A673 (cell line): Measurements from ENCODE around the gene PGRMC2. TPM values are rescaled to one million over a fixed set of nuclear protein-coding genes. Genes with fewer than 3 reads are reported as not detected.
"Not testable (repeated sequence)": the region's sequence is repeated elsewhere in the genome, so short reads cannot be mapped to it uniquely, and the experiment has no call there.

Experiments
- BruUV-seq: library from RNA; stranded (reverse); fragments of 400-500 nt; replicated peaks from 2 replicates; lab custom pipeline; 2021; lab: Mats Ljungman, UMichigan
- CTCF ChIA-PET: fragments of 300-600 bp; sonication (Branson Sonifier 250); formaldehyde crosslinking; loops from one replicate; lab custom pipeline; 2022; ENCODE audit warnings: antibody characterized with exemption; lab: Charles Lee
- POLR2A ChIA-PET: fragments of 300-600 bp; sonication (Branson Sonifier 250); formaldehyde crosslinking; loops from one replicate; lab custom pipeline; 2022; ENCODE audit warnings: antibody characterized with exemption; ENCODE audit not compliant: low non-redundant PET; lab: Charles Lee
- DNase-seq: peaks from one replicate; pipeline ENCODE4 v3.0.0-alpha.2; 2015; ENCODE audit warnings: low spot score
- H3K27ac ChIP-seq: fragments of 200-600 bp; sonication (generic); 2 replicates; pipeline ENCODE4 v1.5.1; 2016; ENCODE audit warnings: mixed run types, low read depth, mild to moderate bottlenecking, mixed read lengths, antibody characterized with exemption, low read length; ENCODE audit not compliant: poor library complexity, severe bottlenecking
- H3K27me3 ChIP-seq: fragments of 200-600 bp; sonication (generic); replicated peaks from 2 replicates; pipeline ENCODE4 v1.6.1; 2017; ENCODE audit warnings: mixed run types, low read depth, mild to moderate bottlenecking, mixed read lengths, antibody characterized with exemption, low read length; ENCODE audit not compliant: insufficient read depth, poor library complexity
- H3K36me3 ChIP-seq: fragments of 200-600 bp; sonication (generic); 2 replicates; pipeline ENCODE4 v1.6.1; 2016; ENCODE audit warnings: mixed run types, mild to moderate bottlenecking, mixed read lengths, antibody characterized with exemption, low read length; ENCODE audit not compliant: insufficient read depth, poor library complexity, severe bottlenecking
- H3K4me1 ChIP-seq: fragments of 200-600 bp; sonication (generic); 2 replicates; pipeline ENCODE4 v1.6.1; 2017; ENCODE audit warnings: mixed run types, mild to moderate bottlenecking, mixed read lengths, antibody characterized with exemption, low read length; ENCODE audit not compliant: insufficient read depth, poor library complexity, severe bottlenecking
- H3K4me3 ChIP-seq: fragments of 200-600 bp; sonication (generic); 2 replicates; pipeline ENCODE4 v1.5.1; 2016; ENCODE audit warnings: low read depth, mixed run types, mild to moderate bottlenecking, mixed read lengths, low read length; ENCODE audit not compliant: poor library complexity, severe bottlenecking
- H3K9me3 ChIP-seq: fragments of 200-600 bp; sonication (generic); 2 replicates; pipeline ENCODE4 v1.6.1; 2016; ENCODE audit warnings: mixed run types, low read depth, mild to moderate bottlenecking, mixed read lengths, antibody characterized with exemption, low read length; ENCODE audit not compliant: poor library complexity, severe bottlenecking
- EZH2 ChIP-seq: fragments of 200-600 bp; sonication (generic); IDR thresholded peaks from 2 replicates; pipeline ENCODE4 v1.6.1; 2017; ENCODE audit warnings: borderline replicate concordance, low read depth, mild to moderate bottlenecking, mixed read lengths, antibody characterized with exemption, low read length; ENCODE audit not compliant: poor library complexity, severe bottlenecking
- intact Hi-C: fragments of 100-400 bp; cut with micrococcal nuclease; formaldehyde crosslinking; loops from one replicate; pipeline ENCODE4 v1.10.0; 2022; ENCODE audit not compliant: unreplicated experiment
- total RNA-seq: library from RNA; stranded (reverse); gene quantifications from 2 replicates; pipeline ENCODE4 v1.2.3, GENCODE V29; 2021
- TF ChIP-seq, protein P1 (sequence below): fragments of 300-800, 200-600 bp; sonication (generic); conservative IDR thresholded peaks from 2 replicates; pipeline ENCODE4 v1.5.1; 2017; ENCODE audit warnings: low read depth, mild to moderate bottlenecking, antibody characterized with exemption, low read length, moderate library complexity, mixed read lengths

Gene PGRMC2
- total RNA-seq, 1 experiment from 2014 or later, result 51.7 TPM

DNA sequence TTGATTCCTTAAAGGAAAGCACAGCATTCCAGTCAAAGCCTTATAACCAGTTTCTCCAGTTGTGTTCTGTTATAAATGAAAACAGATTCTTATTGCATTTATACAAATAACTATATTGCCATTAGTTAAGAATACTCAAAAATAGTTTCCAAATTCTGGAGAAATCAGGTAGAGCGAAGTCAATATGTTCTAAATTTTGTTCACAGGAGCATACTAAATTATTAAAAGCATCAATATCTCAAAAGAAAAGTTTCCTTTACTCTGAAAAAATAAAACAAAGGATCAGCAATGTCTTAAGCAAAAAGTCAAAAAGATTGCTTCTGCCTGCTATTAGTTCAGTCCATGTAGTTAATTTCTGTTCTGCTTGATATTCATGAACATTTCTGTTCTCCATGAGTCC lies 39.7 kb downstream of the PGRMC2 start:
- no peaks in the 10 kb centered on the region for H3K4me1 ChIP-seq
- POLR2A ChIA-PET, result no interaction called here
- no peak for TF ChIP-seq EZH2
- TF ChIP-seq, protein P1, sequence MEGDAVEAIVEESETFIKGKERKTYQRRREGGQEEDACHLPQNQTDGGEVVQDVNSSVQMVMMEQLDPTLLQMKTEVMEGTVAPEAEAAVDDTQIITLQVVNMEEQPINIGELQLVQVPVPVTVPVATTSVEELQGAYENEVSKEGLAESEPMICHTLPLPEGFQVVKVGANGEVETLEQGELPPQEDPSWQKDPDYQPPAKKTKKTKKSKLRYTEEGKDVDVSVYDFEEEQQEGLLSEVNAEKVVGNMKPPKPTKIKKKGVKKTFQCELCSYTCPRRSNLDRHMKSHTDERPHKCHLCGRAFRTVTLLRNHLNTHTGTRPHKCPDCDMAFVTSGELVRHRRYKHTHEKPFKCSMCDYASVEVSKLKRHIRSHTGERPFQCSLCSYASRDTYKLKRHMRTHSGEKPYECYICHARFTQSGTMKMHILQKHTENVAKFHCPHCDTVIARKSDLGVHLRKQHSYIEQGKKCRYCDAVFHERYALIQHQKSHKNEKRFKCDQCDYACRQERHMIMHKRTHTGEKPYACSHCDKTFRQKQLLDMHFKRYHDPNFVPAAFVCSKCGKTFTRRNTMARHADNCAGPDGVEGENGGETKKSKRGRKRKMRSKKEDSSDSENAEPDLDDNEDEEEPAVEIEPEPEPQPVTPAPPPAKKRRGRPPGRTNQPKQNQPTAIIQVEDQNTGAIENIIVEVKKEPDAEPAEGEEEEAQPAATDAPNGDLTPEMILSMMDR, result no peak
- H3K27me3 ChIP-seq, result no peaks in the 10 kb centered on the region
- H3K4me3 ChIP-seq, result no peak overlapping the region
- H3K9me3 ChIP-seq, result peaks cover 24% of the 10 kb centered on the region
- no TSS peak for BruUV-seq
- H3K36me3 ChIP-seq, result no peaks in the 10 kb centered on the region
- DNase-seq, result no peak
- intact Hi-C loops, result no loop called here
- no peak overlapping the region for H3K27ac ChIP-seq
- CTCF ChIA-PET, result no interaction called here

DNA sequence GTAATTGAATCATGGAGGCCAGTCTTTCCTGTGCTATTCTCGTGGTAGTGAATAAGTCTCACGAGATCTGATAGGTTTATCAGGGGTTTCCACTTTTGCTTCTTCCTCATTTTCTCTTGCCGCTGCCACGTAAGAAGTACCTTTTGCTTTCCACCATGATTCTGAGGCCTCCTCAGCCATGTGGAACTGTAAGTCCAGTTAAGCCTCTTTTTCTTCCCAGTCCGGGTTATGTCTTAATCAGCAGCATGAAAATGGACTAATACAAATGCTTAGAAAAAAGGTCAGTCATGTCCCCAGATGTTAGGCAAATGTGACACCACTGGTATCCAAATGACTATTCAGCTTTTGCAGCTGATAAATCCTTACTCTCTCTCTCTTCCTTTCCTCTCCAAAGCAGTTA lies 42.2 kb downstream of the PGRMC2 start:
- H3K27ac ChIP-seq, intact Hi-C loops, DNase-seq, CTCF ChIA-PET, POLR2A ChIA-PET, BruUV-seq, H3K4me3 ChIP-seq, H3K4me1 ChIP-seq, H3K36me3 ChIP-seq, H3K27me3 ChIP-seq: not testable (repeated sequence)
- H3K9me3 ChIP-seq, result peaks cover 16% of the 10 kb centered on the region

DNA sequence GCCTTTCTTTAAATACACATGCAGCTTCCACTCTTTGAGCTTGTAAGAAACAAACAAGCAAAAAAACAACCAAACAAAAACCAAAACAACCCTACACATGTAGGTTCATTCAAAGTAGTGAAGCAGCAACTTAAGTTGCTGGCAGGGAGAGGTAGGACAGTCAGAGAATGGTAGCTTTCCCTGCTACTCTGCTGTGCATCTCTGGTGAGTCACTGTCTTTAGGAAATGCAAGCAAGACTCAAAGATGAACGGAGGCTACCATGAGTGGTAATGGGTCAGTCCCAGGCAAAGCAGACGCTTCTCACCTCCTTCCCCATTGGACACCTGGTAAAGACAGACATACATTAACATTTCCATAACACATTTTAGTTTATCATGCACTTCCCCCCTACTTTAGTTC lies 43.2 kb downstream of the PGRMC2 start:
- no peak for TF ChIP-seq EZH2
- TF ChIP-seq, protein P1, result no peak
- no peak overlapping the region for H3K4me3 ChIP-seq
- intact Hi-C loops, result no loop called here
- H3K27ac ChIP-seq, result no peak overlapping the region
- ChIA-PET CTCF (no interaction called here), POLR2A (no interaction called here)
- peaks cover 9% of the 10 kb centered on the region for H3K9me3 ChIP-seq
- no TSS peak for BruUV-seq
- H3K4me1 ChIP-seq, result no peaks in the 10 kb centered on the region
- no peaks in the 10 kb centered on the region for H3K36me3 ChIP-seq
- H3K27me3 ChIP-seq, result no peaks in the 10 kb centered on the region
- DNase-seq, result no peak

DNA sequence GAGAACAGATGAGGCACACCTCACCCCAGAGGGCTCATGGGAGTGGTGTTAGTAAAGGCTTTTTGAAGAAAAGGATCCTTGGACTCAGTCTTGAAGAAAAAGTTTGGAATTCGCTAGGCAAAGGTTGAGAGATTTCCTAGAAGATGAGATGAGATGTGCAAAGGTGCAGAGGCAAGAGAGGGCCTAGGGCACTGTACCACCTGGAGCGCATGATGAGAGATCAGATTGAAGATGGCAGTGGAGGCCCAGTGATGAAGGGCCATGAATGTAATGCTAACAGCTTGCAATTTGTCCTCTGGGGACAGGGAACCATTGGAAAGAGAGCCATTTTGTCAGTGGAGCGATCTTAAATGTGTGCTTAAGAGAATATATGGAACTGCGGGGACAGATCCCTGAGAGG lies 45.0 kb downstream of the PGRMC2 start:
- Histone ChIP-seq H3K27ac (no peak overlapping the region), H3K4me1 (no peaks in the 10 kb centered on the region), H3K9me3 (no peaks in the 10 kb centered on the region), H3K27me3 (no peaks in the 10 kb centered on the region), H3K36me3 (no peaks in the 10 kb centered on the region), H3K4me3 (no peak overlapping the region)
- TF ChIP-seq EZH2, result no peak
- TF ChIP-seq, protein P1, result no peak
- CTCF ChIA-PET, result no interaction called here
- POLR2A ChIA-PET, result no interaction called here
- BruUV-seq, result no TSS peak
- DNase-seq, result no peak
- intact Hi-C loops, result no loop called here
